Kidney epithelial cell (primary cell): ENCODE data around the gene NF1. TPM values are rescaled to one million over a fixed set of nuclear protein-coding genes. Genes with fewer than 3 reads are reported as not detected.
A peak's percentile ranks its signal among the peaks of the same experiment; 100 is the strongest.
"Not testable (repeated sequence)": the region's sequence is repeated elsewhere in the genome, so short reads cannot be mapped to it uniquely, and the experiment has no call there.

ENCODE experiments used
- DNase-seq: peaks from one replicate; pipeline ENCODE4 v3.0.0-alpha.2; 2010; ENCODE audit warnings: low read depth
- H3K27me3 ChIP-seq: 2 replicates; pipeline ENCODE4 v1.6.0; 2011; ENCODE audit warnings: low read length; ENCODE audit not compliant: control insufficient read depth, insufficient read depth
- H3K36me3 ChIP-seq: 2 replicates; pipeline ENCODE4 v1.5.1; 2011; ENCODE audit warnings: low read length; ENCODE audit not compliant: control insufficient read depth, insufficient read depth
- H3K4me3 ChIP-seq: 2 replicates; pipeline ENCODE4 v1.5.1; 2011; ENCODE audit warnings: low read depth, mild to moderate bottlenecking, control low read depth, low read length
- total RNA-seq: library from RNA; depleted of rRNA; stranded (reverse); fragments of >200 nt; gene quantifications from 2 replicates; pipeline ENCODE4 v1.2.3, GENCODE V29; 2015
- TF ChIP-seq, protein P1 (sequence below): IDR thresholded peaks from 2 replicates; pipeline ENCODE4 v1.5.1; 2011; ENCODE audit warnings: mild to moderate bottlenecking, moderate library complexity, low read length, control low read depth, inconsistent platforms; ENCODE audit not compliant: insufficient read depth, poor library complexity, severe bottlenecking

NF1 gene
- total RNA-seq, 1 donor from 2014 or later: 49.6 TPM

DNA sequence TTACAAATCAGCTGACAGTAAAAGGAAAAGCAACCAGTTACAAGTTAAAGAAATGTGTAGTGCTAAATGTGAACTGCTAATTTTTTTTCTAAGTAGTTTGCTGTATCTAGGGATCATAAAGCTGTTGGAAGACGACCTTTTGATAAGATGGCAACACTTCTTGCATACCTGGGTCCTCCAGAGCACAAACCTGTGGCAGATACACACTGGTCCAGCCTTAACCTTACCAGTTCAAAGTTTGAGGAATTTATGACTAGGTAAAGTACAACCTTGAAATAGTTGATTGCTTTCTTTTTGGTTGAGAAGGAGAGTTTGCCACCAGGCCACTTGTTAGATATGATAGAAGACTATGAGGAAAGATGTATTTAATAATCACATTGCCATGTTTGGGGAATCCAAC lies 166.8 kb downstream of the NF1 start:
- Histone ChIP-seq H3K4me3 (no peak overlapping the region), H3K36me3 (no peaks in the 10 kb centered on the region)
- TF ChIP-seq, protein P1, sequence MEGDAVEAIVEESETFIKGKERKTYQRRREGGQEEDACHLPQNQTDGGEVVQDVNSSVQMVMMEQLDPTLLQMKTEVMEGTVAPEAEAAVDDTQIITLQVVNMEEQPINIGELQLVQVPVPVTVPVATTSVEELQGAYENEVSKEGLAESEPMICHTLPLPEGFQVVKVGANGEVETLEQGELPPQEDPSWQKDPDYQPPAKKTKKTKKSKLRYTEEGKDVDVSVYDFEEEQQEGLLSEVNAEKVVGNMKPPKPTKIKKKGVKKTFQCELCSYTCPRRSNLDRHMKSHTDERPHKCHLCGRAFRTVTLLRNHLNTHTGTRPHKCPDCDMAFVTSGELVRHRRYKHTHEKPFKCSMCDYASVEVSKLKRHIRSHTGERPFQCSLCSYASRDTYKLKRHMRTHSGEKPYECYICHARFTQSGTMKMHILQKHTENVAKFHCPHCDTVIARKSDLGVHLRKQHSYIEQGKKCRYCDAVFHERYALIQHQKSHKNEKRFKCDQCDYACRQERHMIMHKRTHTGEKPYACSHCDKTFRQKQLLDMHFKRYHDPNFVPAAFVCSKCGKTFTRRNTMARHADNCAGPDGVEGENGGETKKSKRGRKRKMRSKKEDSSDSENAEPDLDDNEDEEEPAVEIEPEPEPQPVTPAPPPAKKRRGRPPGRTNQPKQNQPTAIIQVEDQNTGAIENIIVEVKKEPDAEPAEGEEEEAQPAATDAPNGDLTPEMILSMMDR: no peak

DNA sequence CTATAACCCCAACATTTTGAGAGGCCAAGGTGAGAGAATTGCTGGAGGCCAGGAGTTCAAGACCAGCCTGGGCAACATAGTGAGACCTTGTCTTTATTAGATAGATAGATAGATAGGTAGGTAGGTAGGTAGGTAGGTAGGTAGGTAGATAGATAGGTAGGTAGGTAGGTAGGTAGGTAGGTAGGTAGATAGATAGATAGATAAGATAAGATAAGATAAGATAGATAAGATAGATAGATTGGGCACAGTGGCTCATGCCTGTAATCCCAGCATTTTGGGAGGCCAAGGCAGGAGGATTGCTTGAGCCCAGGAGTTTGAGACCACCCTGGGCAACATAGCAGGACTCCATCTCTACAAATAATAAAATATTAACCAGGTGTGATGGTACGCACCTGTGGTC lies 168.1 kb downstream of the NF1 start:
- not testable (repeated sequence) for DNase-seq, H3K27me3 ChIP-seq, H3K4me3 ChIP-seq, H3K36me3 ChIP-seq

More for the DNA sequence above, 166.8 kb downstream of the NF1 start:
- no peaks in the 10 kb centered on the region for H3K27me3 ChIP-seq
- no peak for DNase-seq

DNA sequence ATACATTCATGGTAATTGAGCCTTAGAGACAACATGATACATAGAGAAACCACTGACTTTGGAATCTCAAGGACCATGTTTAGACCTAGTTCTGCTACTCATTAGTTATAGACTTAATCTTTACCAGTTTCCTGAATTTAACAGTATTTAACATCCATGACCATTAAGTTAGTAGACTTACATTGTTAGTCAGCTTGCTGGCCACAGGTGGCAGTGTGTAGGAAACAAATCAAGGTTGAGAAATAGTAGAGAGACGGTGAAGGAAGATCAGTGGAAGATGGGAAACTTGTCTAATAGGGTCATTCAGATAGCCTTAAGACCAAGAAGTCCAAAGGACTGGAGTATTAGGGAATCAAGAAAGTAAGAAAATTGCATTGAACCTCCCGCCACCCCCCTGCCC lies 171.3 kb downstream of the NF1 start:
- Histone ChIP-seq H3K36me3 (no peaks in the 10 kb centered on the region), H3K27me3 (no peaks in the 10 kb centered on the region), H3K4me3 (no peak overlapping the region)
- no peak for DNase-seq
- TF ChIP-seq, protein P1: peak; percentile 7

DNA sequence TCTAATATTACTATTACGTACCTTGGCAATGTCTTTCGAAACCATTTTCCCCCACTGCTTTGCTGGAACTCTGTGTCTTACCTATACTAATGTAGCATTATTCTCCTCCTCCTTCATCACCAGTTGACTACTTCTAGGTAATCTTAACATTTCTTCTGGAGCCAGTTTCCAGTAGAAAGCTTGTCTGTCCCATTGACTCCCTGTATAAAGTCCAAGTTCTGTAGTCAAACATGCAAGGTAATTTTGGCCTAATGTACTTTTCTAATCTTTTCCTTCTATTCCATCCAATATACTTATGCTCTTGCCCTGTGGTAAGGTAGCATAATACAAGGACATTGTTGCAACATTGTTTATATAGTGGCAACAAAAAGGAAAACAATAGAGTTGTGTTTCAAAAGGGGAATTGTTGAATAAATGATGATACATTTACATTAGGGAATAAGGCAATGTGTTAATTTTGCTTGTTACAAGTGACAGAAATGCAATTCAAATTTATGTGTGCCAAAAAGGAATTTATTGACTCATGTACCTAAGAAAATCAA lies 174.3 kb downstream of the NF1 start:
- TF ChIP-seq, protein P1: no peak
- no peaks in the 10 kb centered on the region for H3K36me3 ChIP-seq

DNA sequence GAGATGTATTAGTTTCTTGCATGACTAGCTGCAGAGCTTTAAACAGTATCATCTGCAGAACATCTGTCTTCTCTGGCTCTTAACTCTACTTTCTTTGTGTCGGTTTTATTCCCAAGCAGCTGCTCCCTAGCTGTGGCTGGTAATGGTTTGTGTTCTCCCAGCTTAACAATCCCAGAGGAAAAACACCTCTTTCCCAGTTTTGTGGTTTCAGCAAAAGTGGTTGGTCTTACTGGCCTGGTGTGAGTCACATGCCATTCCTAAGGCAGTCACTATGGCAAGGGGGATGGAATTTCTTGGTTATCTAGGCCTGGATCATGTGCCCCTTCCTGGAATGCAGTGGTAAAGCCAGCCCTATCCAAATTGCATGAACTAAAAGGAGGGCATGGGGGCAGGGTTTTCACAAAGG lies 174.8 kb downstream of the NF1 start:
- TF ChIP-seq, protein P1: no peak
- peak; percentile 98 for DNase-seq
- Histone ChIP-seq H3K36me3 (no peaks in the 10 kb centered on the region), H3K4me3 (no peak overlapping the region), H3K27me3 (no peaks in the 10 kb centered on the region)

More for the DNA sequence above, 174.3 kb downstream of the NF1 start:
- DNase-seq: no peak
- no peaks in the 10 kb centered on the region for H3K27me3 ChIP-seq
- no peak overlapping the region for H3K4me3 ChIP-seq

DNA sequence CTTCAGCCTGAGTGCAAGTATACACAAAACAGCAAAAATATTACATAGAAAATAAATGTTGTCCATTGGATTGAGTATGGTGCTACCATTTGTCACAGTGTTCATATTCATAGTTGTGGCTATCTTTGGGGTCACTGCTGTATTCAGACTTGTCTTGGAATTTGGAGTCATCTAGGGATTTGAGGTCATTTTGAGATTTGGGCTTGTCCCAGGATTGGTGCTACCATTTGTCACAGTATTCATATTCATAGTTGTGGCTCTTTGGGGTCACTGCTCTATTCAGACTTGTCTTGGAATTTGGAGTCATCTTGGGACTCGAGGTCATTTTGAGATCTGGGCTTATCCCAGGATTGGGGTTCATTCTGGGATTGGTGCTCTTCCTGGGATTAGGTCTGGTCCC lies 177.5 kb downstream of the NF1 start:
- no peaks in the 10 kb centered on the region for H3K36me3 ChIP-seq
- H3K27me3 ChIP-seq: no peaks in the 10 kb centered on the region
- TF ChIP-seq, protein P1: no peak
- H3K4me3 ChIP-seq: no peak overlapping the region
- DNase-seq: no peak
